ENCODE data around the gene IMMP2L.

GRCh38 chr7:110944966-110945644, 617.2 kb downstream of the IMMP2L start:
- TF ChIP-seq CTCF (IDR thresholded peaks at IDR 0.05) (no peak), ELK1 (IDR thresholded peaks at IDR 0.05; ENCODE audit: low read depth, low read length) (no peak), KDM1A (IDR thresholded peaks at IDR 0.05; ENCODE audit: low read depth) (no peak), MAZ (IDR thresholded peaks at IDR 0.05; ENCODE audit: borderline replicate concordance, low read depth, low read length) (no peak)

All from A549 (cell line).